Lower lobe of right lung (tissue), 2 donors: Measurements from ENCODE around the gene DCC. TPM values are rescaled to one million over a fixed set of nuclear protein-coding genes. Genes with fewer than 3 reads are reported as not detected.

ENCODE experiments used
- ATAC-seq, 2 donors: fragments of 200-7000 bp; cut with Tn5 transposase; one replicate each; pipeline ENCODE4 v1.9.1; 2020 to 2022; ENCODE audit warnings: mild to moderate bottlenecking in 2 of 2, moderate library complexity in 2 of 2
- DNase-seq: peaks from one replicate; pipeline ENCODE4 v3.0.0-alpha.2; 2020
- H3K27ac ChIP-seq: fragments of 200-600 bp; one replicate; pipeline ENCODE4 v1.8.0; 2022
- H3K27me3 ChIP-seq: fragments of 200-600 bp; one replicate; pipeline ENCODE4 v1.8.0; 2022; ENCODE audit warnings: low read depth
- H3K36me3 ChIP-seq: fragments of 200-600 bp; one replicate; pipeline ENCODE4 v1.8.0; 2022; ENCODE audit warnings: mild to moderate bottlenecking
- H3K4me1 ChIP-seq: fragments of 200-600 bp; one replicate; pipeline ENCODE4 v1.8.0; 2022
- H3K4me3 ChIP-seq: fragments of 200-600 bp; one replicate; pipeline ENCODE4 v1.8.0; 2022; ENCODE audit warnings: mild to moderate bottlenecking
- H3K9me3 ChIP-seq: fragments of 200-600 bp; one replicate; pipeline ENCODE4 v1.8.0; 2022
- intact Hi-C: fragments of 100-400 bp; cut with DNase I; formaldehyde crosslinking; loops from one replicate; pipeline ENCODE4 v1.11.0; 2022
- total RNA-seq: library from RNA; stranded (reverse); fragmentation: NEBNext Ultra II Directional; extraction: Animal tissue kit (Norgen Biotek cat#: 25700); gene quantifications from one replicate; pipeline ENCODE4 v1.2.1, GENCODE V29; 2021
- TF ChIP-seq, protein P1 (sequence below): fragments of 200-600 bp; IDR thresholded peaks from one replicate; pipeline ENCODE4 v1.8.0; 2022; ENCODE audit warnings: antibody characterized with exemption, mild to moderate bottlenecking
- donor health status: DM: no; HTN: yes; CAD: no; lungs with severe emphysema.

Gene DCC
- total RNA-seq, 1 donor from 2014 or later: 4.5 TPM

DNA sequence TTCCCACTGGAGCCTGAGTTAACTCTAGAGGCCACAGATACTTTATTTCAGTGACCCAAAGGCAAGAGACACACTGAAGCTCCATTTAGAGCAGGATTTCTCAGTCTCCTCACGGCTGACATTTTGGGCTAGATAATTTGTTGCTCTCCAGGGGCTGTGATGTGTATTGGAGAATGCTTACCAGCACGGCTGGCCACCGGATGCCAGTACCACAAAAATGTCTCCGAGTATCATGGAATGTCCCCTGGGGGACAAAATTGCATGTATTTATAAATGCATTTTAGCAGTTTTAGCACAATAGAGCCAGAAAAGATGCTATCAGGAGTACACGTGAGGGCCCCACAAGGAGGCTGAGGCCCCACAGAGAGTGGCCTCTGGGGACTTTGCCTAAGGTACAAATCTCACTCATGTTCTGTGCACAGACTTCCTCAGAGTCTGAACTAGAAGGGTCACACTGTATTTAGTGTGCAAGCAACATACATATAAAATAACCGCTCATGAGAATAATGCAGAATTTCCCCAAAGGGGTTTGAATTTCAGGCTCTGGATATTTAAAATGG, 20.5 kb upstream of the DCC start:
- DNase-seq (no peak), ATAC-seq (no peak)
- no peaks in the 10 kb centered on the region for H3K27me3 ChIP-seq
- no peaks in the 10 kb centered on the region for H3K36me3 ChIP-seq
- TF ChIP-seq, protein P1, sequence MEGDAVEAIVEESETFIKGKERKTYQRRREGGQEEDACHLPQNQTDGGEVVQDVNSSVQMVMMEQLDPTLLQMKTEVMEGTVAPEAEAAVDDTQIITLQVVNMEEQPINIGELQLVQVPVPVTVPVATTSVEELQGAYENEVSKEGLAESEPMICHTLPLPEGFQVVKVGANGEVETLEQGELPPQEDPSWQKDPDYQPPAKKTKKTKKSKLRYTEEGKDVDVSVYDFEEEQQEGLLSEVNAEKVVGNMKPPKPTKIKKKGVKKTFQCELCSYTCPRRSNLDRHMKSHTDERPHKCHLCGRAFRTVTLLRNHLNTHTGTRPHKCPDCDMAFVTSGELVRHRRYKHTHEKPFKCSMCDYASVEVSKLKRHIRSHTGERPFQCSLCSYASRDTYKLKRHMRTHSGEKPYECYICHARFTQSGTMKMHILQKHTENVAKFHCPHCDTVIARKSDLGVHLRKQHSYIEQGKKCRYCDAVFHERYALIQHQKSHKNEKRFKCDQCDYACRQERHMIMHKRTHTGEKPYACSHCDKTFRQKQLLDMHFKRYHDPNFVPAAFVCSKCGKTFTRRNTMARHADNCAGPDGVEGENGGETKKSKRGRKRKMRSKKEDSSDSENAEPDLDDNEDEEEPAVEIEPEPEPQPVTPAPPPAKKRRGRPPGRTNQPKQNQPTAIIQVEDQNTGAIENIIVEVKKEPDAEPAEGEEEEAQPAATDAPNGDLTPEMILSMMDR: no peak
- H3K9me3 ChIP-seq: no peaks in the 10 kb centered on the region
- H3K4me3 ChIP-seq: no peak overlapping the region
- no peaks in the 10 kb centered on the region for H3K4me1 ChIP-seq
- no peak overlapping the region for H3K27ac ChIP-seq
- intact Hi-C loops: no loop called here

DNA sequence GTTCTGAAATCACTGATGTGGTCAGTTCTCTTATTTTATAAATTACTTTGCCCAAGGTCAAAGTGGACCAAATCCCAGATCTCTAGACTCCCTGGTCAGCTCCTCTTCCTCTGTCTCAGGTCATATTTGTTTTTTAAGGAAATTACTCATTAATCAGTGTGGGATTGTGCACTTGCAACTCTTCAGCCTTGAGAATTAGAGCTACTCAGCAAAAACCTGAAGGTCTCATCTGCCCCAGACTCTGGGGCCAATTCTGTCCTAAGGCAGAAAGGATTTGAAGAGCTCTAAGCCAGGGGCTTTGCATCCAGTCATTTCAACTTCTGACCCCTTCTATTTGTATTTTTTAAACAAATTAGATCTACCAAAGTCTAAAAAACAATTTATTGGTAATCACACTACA, 17.7 kb upstream of the DCC start:
- DNase-seq: no peak
- intact Hi-C loops: no loop called here
- ATAC-seq: no peak
- no peaks in the 10 kb centered on the region for H3K27me3 ChIP-seq
- no peak overlapping the region for H3K4me3 ChIP-seq
- H3K36me3 ChIP-seq: no peaks in the 10 kb centered on the region
- no peaks in the 10 kb centered on the region for H3K9me3 ChIP-seq
- TF ChIP-seq, protein P1: no peak
- no peaks in the 10 kb centered on the region for H3K4me1 ChIP-seq
- no peak overlapping the region for H3K27ac ChIP-seq

DNA sequence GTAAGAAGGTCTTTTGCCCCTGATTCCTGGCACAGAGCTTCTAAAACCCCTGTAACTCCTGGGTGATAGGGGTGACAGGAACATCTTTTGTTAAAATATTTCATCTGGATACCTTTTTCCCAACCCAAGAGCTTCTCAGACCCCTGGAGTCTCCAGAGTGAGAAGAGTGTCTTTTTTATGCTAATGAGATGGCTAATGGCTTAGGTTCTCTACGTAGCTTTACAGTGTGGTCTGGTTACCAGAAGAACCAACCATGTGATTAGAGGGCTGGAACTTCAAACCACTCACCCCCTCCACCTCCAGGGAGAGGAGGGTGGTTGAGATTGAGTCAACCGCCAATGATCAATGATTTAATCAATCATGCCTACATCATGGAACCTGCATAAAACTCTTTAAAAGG, 16.2 kb upstream of the DCC start:
- H3K27me3 ChIP-seq: no peaks in the 10 kb centered on the region
- DNase-seq (no peak), ATAC-seq (no peak)
- H3K36me3 ChIP-seq: no peaks in the 10 kb centered on the region
- H3K4me1 ChIP-seq: no peaks in the 10 kb centered on the region
- TF ChIP-seq, protein P1: no peak
- H3K27ac ChIP-seq: no peak overlapping the region
- H3K4me3 ChIP-seq: no peak overlapping the region
- intact Hi-C loops: no loop called here
- H3K9me3 ChIP-seq: no peaks in the 10 kb centered on the region

DNA sequence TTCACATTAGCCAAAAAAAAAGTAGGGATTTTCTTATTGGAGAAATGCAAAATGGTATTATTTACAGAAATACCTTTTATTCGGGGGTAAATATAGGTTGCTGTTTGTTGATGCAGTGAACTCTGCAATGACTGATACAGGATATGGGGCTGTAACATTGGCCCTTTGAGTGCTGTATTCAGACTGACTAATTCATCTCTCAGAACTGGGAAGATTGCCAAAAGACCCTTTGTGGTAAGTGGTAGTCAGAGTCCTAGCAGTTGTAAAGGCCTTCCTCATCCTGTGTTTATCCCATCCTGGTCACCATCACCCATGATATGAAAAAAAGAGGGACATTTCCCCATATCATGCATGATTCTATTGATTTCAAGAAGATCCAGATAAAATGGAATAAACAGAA, 14.0 kb upstream of the DCC start:
- TF ChIP-seq, protein P1: no peak
- intact Hi-C loops: no loop called here
- no peaks in the 10 kb centered on the region for H3K9me3 ChIP-seq
- ATAC-seq (no peak), DNase-seq (no peak)
- H3K4me3 ChIP-seq: no peak overlapping the region
- H3K27ac ChIP-seq: no peak overlapping the region
- no peaks in the 10 kb centered on the region for H3K4me1 ChIP-seq
- H3K27me3 ChIP-seq: no peaks in the 10 kb centered on the region
- H3K36me3 ChIP-seq: no peaks in the 10 kb centered on the region

DNA sequence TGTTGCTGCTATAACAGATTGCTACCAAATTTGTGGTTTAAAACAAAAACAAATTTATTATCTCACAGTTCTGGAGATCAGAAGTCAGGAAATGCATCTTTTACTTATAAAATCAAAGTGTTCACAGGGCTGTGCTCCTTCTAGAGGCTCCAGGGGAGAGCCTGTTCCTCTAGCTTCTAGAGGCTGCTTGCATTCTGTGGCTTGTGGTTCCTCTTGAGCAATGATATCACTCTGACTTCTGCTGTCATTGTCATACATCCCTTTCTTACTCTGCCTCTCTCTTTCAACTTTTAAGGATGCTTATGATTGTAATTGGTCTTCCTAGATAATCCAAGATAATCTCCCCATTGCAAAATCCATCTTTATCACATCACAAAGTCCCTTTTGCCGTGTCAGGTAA, 6.1 kb upstream of the DCC start:
- DNase-seq: no peak
- H3K4me1 ChIP-seq: no peaks in the 10 kb centered on the region
- TF ChIP-seq, protein P1: no peak
- no peaks in the 10 kb centered on the region for H3K9me3 ChIP-seq
- ATAC-seq: no peak
- peaks cover 7% of the 10 kb centered on the region for H3K27me3 ChIP-seq
- H3K27ac ChIP-seq: no peak overlapping the region
- intact Hi-C loops: no loop called here
- H3K4me3 ChIP-seq: no peak overlapping the region
- no peaks in the 10 kb centered on the region for H3K36me3 ChIP-seq

DNA sequence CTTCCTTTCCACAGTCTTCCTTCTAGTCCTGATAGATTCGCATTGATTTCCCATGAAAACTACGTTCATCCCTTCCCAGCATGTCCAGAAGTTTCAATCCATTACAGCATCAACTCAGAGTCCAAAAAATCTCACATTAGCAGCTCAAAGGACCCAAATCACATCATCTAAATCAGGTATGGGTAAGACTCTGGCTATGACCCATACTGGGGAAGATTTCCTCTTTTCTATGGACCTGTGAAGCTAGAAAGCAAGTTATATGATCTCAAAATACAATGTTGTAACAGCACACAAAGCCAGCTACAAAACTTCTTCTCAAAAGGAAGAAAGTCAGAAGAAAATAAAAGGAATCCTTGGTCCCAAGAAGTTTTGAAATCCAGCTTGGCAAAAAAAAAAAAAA, 5.7 kb upstream of the DCC start:
- H3K4me1 ChIP-seq: no peaks in the 10 kb centered on the region
- intact Hi-C loops: no loop called here
- ATAC-seq (no peak), DNase-seq (no peak)
- peaks cover 12% of the 10 kb centered on the region for H3K27me3 ChIP-seq
- H3K9me3 ChIP-seq: no peaks in the 10 kb centered on the region
- no peak overlapping the region for H3K4me3 ChIP-seq
- H3K36me3 ChIP-seq: no peaks in the 10 kb centered on the region
- TF ChIP-seq, protein P1: no peak
- no peak overlapping the region for H3K27ac ChIP-seq
